Astrocyte of the cerebellum (primary cell): ENCODE measurements around the gene SLC24A4.

Experiments
- DNase-seq: peaks from one replicate; pipeline ENCODE4 v3.0.0-alpha.2; 2011; ENCODE audit warnings: low read depth
- H3K4me3 ChIP-seq: 2 replicates; pipeline ENCODE4 v1.5.1; 2011; ENCODE audit warnings: mild to moderate bottlenecking, low read depth, low read length, moderate library complexity
- in situ Hi-C: cut with HindIII; loops from 2 replicates; pipeline ENCODE4 v1.10.0; 2017; ENCODE audit warnings: low sequenced_read_pairs
- TF ChIP-seq, protein P1 (sequence below): IDR thresholded peaks from 2 replicates; pipeline ENCODE4 v1.5.1; 2012; ENCODE audit warnings: low read length, low read depth, moderate library complexity, mild to moderate bottlenecking; ENCODE audit errors: missing control alignments

The SLC24A4 gene

DNA sequence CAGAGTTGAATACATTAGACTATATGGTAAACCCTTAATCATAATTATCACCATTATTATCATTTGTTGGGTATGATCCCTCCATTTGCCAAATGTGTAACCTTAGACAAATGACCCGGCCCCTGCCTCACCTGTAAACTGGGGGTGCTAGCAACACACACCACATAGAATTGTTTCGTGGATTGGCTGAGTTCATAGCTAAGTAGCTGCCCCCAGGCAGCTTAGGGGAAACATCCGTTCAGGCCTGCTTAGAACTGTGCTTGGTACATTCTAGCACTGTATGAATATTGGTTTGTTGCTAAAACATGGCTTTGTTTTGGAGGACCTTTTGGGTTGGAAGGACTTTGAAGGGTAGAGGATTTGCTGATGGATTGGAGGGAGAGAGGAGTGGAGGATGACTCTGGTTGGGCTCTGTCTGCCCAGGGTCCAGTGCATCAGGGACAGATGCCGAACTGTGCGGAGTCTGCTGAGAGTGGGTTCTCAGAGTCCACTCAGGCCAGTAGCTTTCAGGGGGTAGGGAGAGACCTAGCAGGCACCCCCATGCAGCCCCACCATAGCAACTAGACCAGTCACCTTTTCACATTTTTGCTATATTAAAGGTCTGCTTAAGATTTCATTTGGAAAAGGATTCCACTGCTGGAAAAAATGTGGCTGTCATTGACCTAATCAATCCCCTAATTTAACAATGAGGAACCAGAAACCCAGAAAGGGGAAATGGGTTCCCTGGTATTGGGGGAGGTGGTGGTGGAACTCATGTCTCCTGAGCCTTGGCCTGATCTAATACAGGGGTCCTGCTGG is 192.8 kb downstream of the SLC24A4 start:
- in situ Hi-C loops = no loop called here
- no peak overlapping the region for H3K4me3 ChIP-seq
- DNase-seq = no peak
- TF ChIP-seq, protein P1, sequence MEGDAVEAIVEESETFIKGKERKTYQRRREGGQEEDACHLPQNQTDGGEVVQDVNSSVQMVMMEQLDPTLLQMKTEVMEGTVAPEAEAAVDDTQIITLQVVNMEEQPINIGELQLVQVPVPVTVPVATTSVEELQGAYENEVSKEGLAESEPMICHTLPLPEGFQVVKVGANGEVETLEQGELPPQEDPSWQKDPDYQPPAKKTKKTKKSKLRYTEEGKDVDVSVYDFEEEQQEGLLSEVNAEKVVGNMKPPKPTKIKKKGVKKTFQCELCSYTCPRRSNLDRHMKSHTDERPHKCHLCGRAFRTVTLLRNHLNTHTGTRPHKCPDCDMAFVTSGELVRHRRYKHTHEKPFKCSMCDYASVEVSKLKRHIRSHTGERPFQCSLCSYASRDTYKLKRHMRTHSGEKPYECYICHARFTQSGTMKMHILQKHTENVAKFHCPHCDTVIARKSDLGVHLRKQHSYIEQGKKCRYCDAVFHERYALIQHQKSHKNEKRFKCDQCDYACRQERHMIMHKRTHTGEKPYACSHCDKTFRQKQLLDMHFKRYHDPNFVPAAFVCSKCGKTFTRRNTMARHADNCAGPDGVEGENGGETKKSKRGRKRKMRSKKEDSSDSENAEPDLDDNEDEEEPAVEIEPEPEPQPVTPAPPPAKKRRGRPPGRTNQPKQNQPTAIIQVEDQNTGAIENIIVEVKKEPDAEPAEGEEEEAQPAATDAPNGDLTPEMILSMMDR = no peak

- in situ Hi-C loops = no loop called here
- no peak for DNase-seq
- TF ChIP-seq, protein P1 = no peak
- H3K4me3 ChIP-seq = no peak overlapping the region
Observed at GRCh38 chr14:92516344-92516965, 193.5 kb downstream of the SLC24A4 start.

GRCh38 chr14:92516966-92517506 is 194.1 kb downstream of the SLC24A4 start:
- in situ Hi-C loops = no loop called here

GRCh38 chr14:92517761-92518160 is 194.8 kb downstream of the SLC24A4 start:
- TF ChIP-seq, protein P1 = no peak
- no peak overlapping the region for H3K4me3 ChIP-seq
- in situ Hi-C loops = no loop called here
- no peak for DNase-seq

More at GRCh38 chr14:92516966-92517506, 194.1 kb downstream of the SLC24A4 start:
- no peak for DNase-seq
- TF ChIP-seq, protein P1 = no peak
- H3K4me3 ChIP-seq = no peak overlapping the region

DNA sequence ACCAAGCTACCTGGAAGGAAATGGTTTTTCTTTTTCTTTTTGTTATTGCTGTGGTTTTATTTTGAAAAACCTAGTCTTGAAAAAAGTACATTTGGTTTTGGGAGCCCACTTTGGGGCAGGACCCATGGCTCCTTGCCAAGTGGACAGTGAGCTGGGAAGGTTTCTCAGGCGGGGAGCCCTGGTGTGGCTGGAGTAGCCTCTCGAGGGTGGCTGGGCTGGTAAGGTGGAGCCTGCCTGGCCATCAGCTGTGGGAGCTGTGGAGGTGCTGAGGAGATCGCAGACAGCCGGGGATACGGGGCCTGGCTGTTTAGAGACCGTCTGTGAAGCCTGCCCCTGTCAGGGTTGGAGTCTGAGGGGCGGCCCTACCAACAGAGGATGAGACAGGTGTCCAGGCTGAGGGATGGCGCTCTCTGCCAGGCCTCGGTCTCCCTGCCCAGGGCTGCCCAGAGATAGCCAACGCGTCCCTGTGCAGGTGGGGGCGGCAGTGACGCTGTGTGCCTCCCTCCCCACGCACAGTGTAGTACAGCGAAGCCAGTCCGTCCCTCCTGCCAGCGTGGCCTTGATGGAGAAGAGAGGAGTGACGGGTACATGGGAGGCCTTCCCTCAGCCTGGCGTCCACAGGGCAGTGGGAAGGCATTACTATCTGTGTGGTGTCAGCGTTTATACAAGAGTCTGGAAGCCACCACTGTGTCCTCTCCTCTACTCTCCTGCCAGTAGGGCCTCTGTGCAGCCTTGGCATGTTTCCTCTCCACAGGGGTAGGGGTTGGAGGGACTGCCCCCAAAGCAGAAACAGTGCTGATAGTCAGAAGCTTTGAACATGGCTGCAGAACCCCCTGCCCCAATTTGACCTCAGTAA is 196.5 kb downstream of the SLC24A4 start:
- no peak overlapping the region for H3K4me3 ChIP-seq
- TF ChIP-seq, protein P1 = no peak
- no peak for DNase-seq
- in situ Hi-C loops = loop anchor here (10.0 kb wide), 1 partner anchor 55 kb away; no protein-coding TSS in a partner anchor
